A549 (cell line): ENCODE data around the gene NINL. TPM values are rescaled to one million over a fixed set of nuclear protein-coding genes. Genes with fewer than 3 reads are reported as not detected.

Experiments used
- ATAC-seq, 2 experiments: fragments of 200-7000 bp in 1 of 2; fragments of >200 bp in 1 of 2; cut with Nextera tagmentation in 1 of 2; cut with Tn5 transposase in 1 of 2; 3 replicates each; pipeline versions ENCODE4 v1.8.0 to v1.9.1; 2018 to 2020; ENCODE audit warnings: mild to moderate bottlenecking in 1 of 2, moderate library complexity in 1 of 2
- CTCF ChIA-PET: fragments of 300-600 bp; sonication (Branson Sonifier 250); formaldehyde crosslinking; extraction: SDS; loops from one replicate; lab custom pipeline; 2021; ENCODE audit warnings: antibody characterized with exemption, inconsistent platforms; lab: Yijun Ruan, JAX
- POLR2A ChIA-PET: fragments of 350-600 bp; formaldehyde crosslinking; extraction: SDS; loops from one replicate; lab custom pipeline; 2021; ENCODE audit warnings: antibody characterized with exemption, inconsistent platforms; lab: Yijun Ruan, JAX
- DNase-seq, 2 experiments: peaks; one replicate each; pipeline versions ENCODE4 v3.0.0 to v3.0.0-alpha.2; 2011 to 2016; ENCODE audit warnings: low read depth in 1 of 2, low spot score in 1 of 2
- FAIRE-seq: peaks from 2 replicates; lab custom pipeline; 2011; peaks lifted over from hg19 to GRCh38; lab: Jason Lieb, UNC
- H3K27ac ChIP-seq, 2 experiments: fragments of >200 bp; sonication (Bioruptor Twin); formaldehyde crosslinking; 3 replicates each; pipeline ENCODE4 v1.5.1; 2016 to 2017
- H3K4me1 ChIP-seq: fragments of >200 bp; sonication (Bioruptor Twin); formaldehyde crosslinking; 3 replicates; pipeline ENCODE4 v1.6.1; 2016
- H3K4me2 ChIP-seq: fragments of >200 bp; sonication (Bioruptor Twin); formaldehyde crosslinking; 3 replicates; pipeline ENCODE4 v1.6.1; 2016
- H3K4me3 ChIP-seq: fragments of >200 bp; sonication (Bioruptor Twin); formaldehyde crosslinking; 3 replicates; pipeline ENCODE4 v1.5.1; 2016
- H3K9me3 ChIP-seq: fragments of >200 bp; sonication (Bioruptor Twin); formaldehyde crosslinking; 3 replicates; pipeline ENCODE4 v1.6.1; 2016
- BCL3 ChIP-seq: fragments of >200 bp; sonication (Bioruptor Twin); formaldehyde crosslinking; IDR thresholded peaks from 3 replicates; pipeline ENCODE4 v1.6.1; 2016
- CHD4 ChIP-seq: fragments of 200-600 bp; sonication (generic); IDR thresholded peaks from 2 replicates; pipeline ENCODE4 v1.6.1; 2016; ENCODE audit warnings: antibody characterized with exemption, mild to moderate bottlenecking, borderline replicate concordance
- CTCF ChIP-seq: fragments of >200 bp; sonication (Bioruptor Twin); formaldehyde crosslinking; IDR thresholded peaks from 3 replicates; pipeline ENCODE4 v1.5.1; 2016
- EHF ChIP-seq: fragments of 250-450 bp; sonication (Bioruptor Pico); IDR thresholded peaks from 2 replicates; pipeline ENCODE4 v1.5.0; 2020; ENCODE audit warnings: mild to moderate bottlenecking
- EHMT2 ChIP-seq: fragments of 200-600 bp; sonication (generic); IDR thresholded peaks from 2 replicates; pipeline ENCODE4 v1.6.1; 2016; ENCODE audit warnings: antibody characterized with exemption, low read depth, mild to moderate bottlenecking, moderate library complexity
- EP300 ChIP-seq, 2 experiments: fragments of >200 bp; sonication (Bioruptor Twin); formaldehyde crosslinking; IDR thresholded peaks; 2 replicates in 1 of 2; 3 replicates in 1 of 2; pipeline ENCODE4 v1.6.1; 2016 to 2017
- ESRRA ChIP-seq: fragments of 150-350 bp; IDR thresholded peaks from 2 replicates; pipeline ENCODE4 v1.6.1; 2014; ENCODE audit warnings: mild to moderate bottlenecking, low read length, borderline replicate concordance
- FOSL2 ChIP-seq, 2 experiments: fragments of 450-650 bp in 1 of 2; fragments of >200 bp in 1 of 2; sonication (Bioruptor Twin) in 1 of 2; formaldehyde crosslinking; IDR thresholded peaks; 2 replicates each; pipeline versions ENCODE4 v1.5.0 to v1.6.1; 2016 to 2020; ENCODE audit warnings: mild to moderate bottlenecking in 1 of 2, moderate library complexity in 1 of 2
- HMGXB4 ChIP-seq: fragments of 250-450 bp; sonication (Bioruptor Pico); IDR thresholded peaks from 2 replicates; pipeline ENCODE4 v1.5.0; 2021; ENCODE audit warnings: mild to moderate bottlenecking, moderate library complexity, borderline replicate concordance
- HOXA7 ChIP-seq: fragments of 250-450 bp; sonication (Bioruptor Pico); IDR thresholded peaks from 2 replicates; pipeline ENCODE4 v1.5.0; 2020; ENCODE audit warnings: mild to moderate bottlenecking, moderate library complexity
- HOXB5 ChIP-seq: fragments of 250-450 bp; sonication (Bioruptor Pico); IDR thresholded peaks from 2 replicates; pipeline ENCODE4 v1.5.0; 2020; ENCODE audit warnings: mild to moderate bottlenecking, moderate library complexity
- JUNB ChIP-seq: fragments of >200 bp; sonication (Bioruptor Twin); formaldehyde crosslinking; IDR thresholded peaks from 2 replicates; pipeline ENCODE4 v1.6.1; 2016
- KDM1A ChIP-seq: fragments of 200-600 bp; sonication (generic); IDR thresholded peaks from 2 replicates; pipeline ENCODE4 v1.6.1; 2016; ENCODE audit warnings: low read depth, mild to moderate bottlenecking
- PBX3 ChIP-seq: IDR thresholded peaks from 2 replicates; pipeline ENCODE4 v1.6.1; 2012
- PHF8 ChIP-seq: fragments of 200-600 bp; sonication (generic); IDR thresholded peaks from 2 replicates; pipeline ENCODE4 v1.6.1; 2016; ENCODE audit warnings: low read depth, mild to moderate bottlenecking, antibody characterized with exemption, moderate library complexity, borderline replicate concordance
- RNF2 ChIP-seq: fragments of 200-600 bp; sonication (generic); IDR thresholded peaks from 2 replicates; pipeline ENCODE4 v1.6.1; 2016; ENCODE audit warnings: low read depth, mild to moderate bottlenecking, antibody characterized with exemption, moderate library complexity, borderline replicate concordance
- SREBF2 ChIP-seq: fragments of 450-650 bp; IDR thresholded peaks from 2 replicates; pipeline ENCODE4 v1.6.1; 2014; ENCODE audit warnings: mild to moderate bottlenecking, moderate library complexity
- USF2 ChIP-seq: fragments of 450-650 bp; IDR thresholded peaks from 2 replicates; pipeline ENCODE4 v1.6.1; 2014; ENCODE audit warnings: antibody characterized with exemption
- ZNF302 ChIP-seq: fragments of 250-450 bp; sonication (Bioruptor Pico); IDR thresholded peaks from 2 replicates; pipeline ENCODE4 v1.9.0; 2021; ENCODE audit warnings: inconsistent platforms, mild to moderate bottlenecking, moderate library complexity
- WGBS: methylation state at CpG from one replicate; pipeline ENCODE4 v1.1.6; 2017; ENCODE audit errors: missing lambda C conversion rate; 5-methylcytosine and 5-hydroxymethylcytosine counted together
- polyA plus RNA-seq, 4 experiments: library from polyadenylated mRNA; depleted of rRNA in 3 of 4; stranded (reverse); fragments of >200 nt; fragmentation: RNase III in 1 of 4; extraction: RNeasy Plus Mini Kit Qiagen cat#74134 plus additional on column Dnase treatment in 1 of 4; gene quantifications; 2 replicates in 3 of 4; 3 replicates in 1 of 4; pipeline ENCODE4 v1.2.3, GENCODE V29; 2011 to 2017

NINL gene
- polyA plus RNA-seq, 2 of the 4 experiments (the other 2 are of a cell fraction), result 20.2 to 22.4 TPM

- CTCF ChIA-PET, result interaction anchor here (0.9 to 2.2 kb wide), 3 partner anchors 10 to 125 kb away, joined by 4 to 5 read pairs (median 5); no protein-coding TSS in a partner anchor
- no peak overlapping the region for H3K4me3 ChIP-seq
- 53% methylated on average over 1 of the region's 1 CpG for WGBS
- no peak for FAIRE-seq
- TF ChIP-seq SREBF2, result no peak
- no peak for TF ChIP-seq CHD4
- no peak for TF ChIP-seq HOXB5 (CRISPR knock-in tag)
- 0 out of 2 replicates have a peak, but pooled peaks have one; percentile 3 for TF ChIP-seq FOSL2 (IDR thresholded peaks at IDR 0.05)
- no peak for TF ChIP-seq FOSL2 (CRISPR knock-in tag; IDR thresholded peaks at IDR 0.05)
- no peak overlapping the region for H3K4me2 ChIP-seq
- H3K4me1 ChIP-seq, result peaks cover 8% of the 10 kb centered on the region
- POLR2A ChIA-PET, result interaction anchor here (1.1 kb wide), 1 partner anchor 11 kb away, joined by 5 read pairs; the partner anchor contains the start of gene GINS1
- no peaks in the 10 kb centered on the region for H3K9me3 ChIP-seq
- no peak; a peak in 1 of 6 replicates for ATAC-seq
- no peak overlapping the region for H3K27ac ChIP-seq
- DNase-seq, result no peak
Observed at GRCh38 chr20:25418776-25419175, 166.6 kb downstream of the NINL start.

- Histone ChIP-seq H3K4me1 (peaks cover 17% of the 10 kb centered on the region), H3K4me2 (peak overlapping the region; percentile 93), H3K4me3 (peak overlapping the region; percentile 81), H3K27ac (peak overlapping the region; percentile 85 to 90; a peak in 4 of 6 replicates), H3K9me3 (peaks cover 7% of the 10 kb centered on the region)
- POLR2A ChIA-PET, result interaction anchor here (0.8 kb wide), 1 partner anchor 18 kb away, joined by 3 read pairs; the partner anchor contains the start of gene ABHD12
- no peak for FAIRE-seq
- TF ChIP-seq USF2 (peak; percentile 27; the same call in 1 of the 2 replicates), ZNF302 (CRISPR knock-in tag) (no peak), BCL3 (no peak), HOXA7 (no peak)
- WGBS, result 86% methylated on average over 5 of the region's 5 CpGs
- CTCF ChIA-PET, result interaction anchor here (1.0 to 4.4 kb wide), 13 partner anchors 9 to 414 kb away, joined by 3 to 44 read pairs (median 3); no protein-coding TSS in a partner anchor
- no peak for DNase-seq
- no peak for ATAC-seq
Observed at GRCh38 chr20:25408890-25409289, 176.4 kb downstream of the NINL start.

GRCh38 chr20:25408170-25408547 is 177.2 kb downstream of the NINL start:
- DNase-seq (no peak), ATAC-seq (peak in 1 of 2 experiments; percentile 14; a peak in 2 of 6 replicates)
- POLR2A ChIA-PET, result interaction anchor here (0.8 to 1.3 kb wide), 3 partner anchors 11 to 25 kb away, joined by 3 to 5 read pairs (median 3); partner anchors contain the start of gene ABHD12
- H3K9me3 ChIP-seq, result peaks cover 14% of the 10 kb centered on the region
- TF ChIP-seq JUNB (no peak), CTCF (no peak), EHF (CRISPR knock-in tag) (no peak), HOXB5 (CRISPR knock-in tag) (no peak), ESRRA (no peak), PBX3 (no peak), EHMT2 (no peak), KDM1A (no peak), BCL3 (no peak), PHF8 (no peak), HMGXB4 (CRISPR knock-in tag) (no peak), EP300 (IDR thresholded peaks at IDR 0.05) (no peak), RNF2 (no peak)
- TF ChIP-seq, all 56 proteins: peak for 0
- CTCF ChIA-PET, result interaction anchor here (0.7 to 4.4 kb wide), 13 partner anchors 9 to 413 kb away, joined by 3 to 44 read pairs (median 3); no protein-coding TSS in a partner anchor
- H3K27ac ChIP-seq, result peak overlapping the region; percentile 85 to 90
- H3K4me1 ChIP-seq, result peaks cover 17% of the 10 kb centered on the region
- peak overlapping the region; percentile 81 for H3K4me3 ChIP-seq
- H3K4me2 ChIP-seq, result peak overlapping the region; percentile 93
- no peak for FAIRE-seq
- under 1% methylated on average over 4 of the region's 4 CpGs for WGBS
